HG03139 (cell line): ENCODE measurements around the gene LRSAM1.

ENCODE experiments used
- ATAC-seq: cut with Tn5 transposase; IDR thresholded peaks from one replicate; pipeline ENCODE4 v1.9.1; 2021; ENCODE audit not compliant: unreplicated experiment

Gene LRSAM1

DNA sequence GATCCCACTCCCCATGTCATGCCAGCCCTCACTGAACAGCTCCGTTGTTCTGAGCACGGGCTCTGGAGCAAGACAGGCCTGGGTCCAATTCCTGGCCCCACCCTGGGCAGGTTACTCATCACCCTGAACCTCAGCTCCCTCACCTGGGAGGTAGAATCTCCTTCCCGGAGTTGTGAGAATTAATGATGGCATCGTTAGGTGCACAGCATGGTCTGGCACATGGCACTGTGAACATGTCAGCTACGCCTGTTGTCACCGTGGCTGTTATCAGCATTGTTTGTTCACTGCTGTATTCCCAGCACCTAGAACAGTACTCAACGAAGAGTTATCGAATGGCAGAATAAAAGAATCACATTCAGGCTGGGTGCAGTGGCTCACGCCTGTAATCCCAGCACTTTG is 43.0 kb downstream of the LRSAM1 start:
- no peak for ATAC-seq

DNA sequence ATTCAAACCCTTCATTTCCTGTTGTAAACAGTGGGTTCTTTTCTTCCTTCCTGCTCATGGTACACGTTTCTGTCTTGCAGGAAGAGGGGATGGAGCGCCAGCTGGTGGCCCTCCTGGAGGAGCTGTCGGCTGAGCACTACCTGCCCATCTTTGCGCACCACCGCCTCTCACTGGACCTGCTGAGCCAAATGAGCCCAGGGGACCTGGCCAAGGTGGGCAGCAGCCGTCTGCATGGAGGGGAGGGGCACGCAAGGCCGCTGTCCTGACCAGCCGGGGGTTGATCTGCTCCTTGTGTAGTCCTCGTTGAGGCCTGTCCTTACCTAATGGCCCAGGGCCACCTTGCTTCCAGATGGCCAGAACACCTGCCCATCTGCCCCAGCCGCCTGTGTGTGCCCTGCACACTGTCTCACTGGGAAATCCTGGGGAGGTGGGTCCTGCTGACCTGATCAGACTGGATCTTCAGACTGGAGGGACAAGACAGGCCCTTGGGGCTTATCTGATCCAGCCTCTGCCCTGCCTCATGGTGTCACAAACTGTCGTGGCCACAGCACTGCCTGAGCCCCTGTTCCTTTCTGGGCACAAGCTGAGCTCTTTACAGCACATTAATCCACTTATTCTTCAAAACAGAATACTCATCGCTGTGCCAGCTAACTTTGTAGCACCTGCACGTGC is 44.7 kb downstream of the LRSAM1 start:
- ATAC-seq = no peak

DNA sequence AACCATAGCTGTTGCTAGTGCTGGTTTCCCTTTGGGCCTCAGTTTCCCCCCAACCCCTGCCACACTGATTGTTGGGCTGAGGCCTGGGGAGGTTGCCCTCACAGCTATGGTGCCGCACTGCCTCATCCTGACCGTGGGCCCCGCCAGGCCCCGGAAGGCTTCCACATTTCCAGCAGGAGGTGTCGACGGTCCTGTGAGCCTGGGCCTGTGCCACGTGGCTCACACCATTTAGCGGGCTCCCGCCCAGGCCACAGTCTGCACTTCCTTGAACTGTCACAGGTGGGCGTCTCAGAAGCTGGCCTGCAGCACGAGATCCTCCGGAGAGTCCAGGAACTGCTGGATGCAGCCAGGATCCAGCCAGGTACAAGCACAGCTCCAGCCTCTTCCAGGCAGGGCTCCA is 45.7 kb downstream of the LRSAM1 start:
- no peak for ATAC-seq

DNA sequence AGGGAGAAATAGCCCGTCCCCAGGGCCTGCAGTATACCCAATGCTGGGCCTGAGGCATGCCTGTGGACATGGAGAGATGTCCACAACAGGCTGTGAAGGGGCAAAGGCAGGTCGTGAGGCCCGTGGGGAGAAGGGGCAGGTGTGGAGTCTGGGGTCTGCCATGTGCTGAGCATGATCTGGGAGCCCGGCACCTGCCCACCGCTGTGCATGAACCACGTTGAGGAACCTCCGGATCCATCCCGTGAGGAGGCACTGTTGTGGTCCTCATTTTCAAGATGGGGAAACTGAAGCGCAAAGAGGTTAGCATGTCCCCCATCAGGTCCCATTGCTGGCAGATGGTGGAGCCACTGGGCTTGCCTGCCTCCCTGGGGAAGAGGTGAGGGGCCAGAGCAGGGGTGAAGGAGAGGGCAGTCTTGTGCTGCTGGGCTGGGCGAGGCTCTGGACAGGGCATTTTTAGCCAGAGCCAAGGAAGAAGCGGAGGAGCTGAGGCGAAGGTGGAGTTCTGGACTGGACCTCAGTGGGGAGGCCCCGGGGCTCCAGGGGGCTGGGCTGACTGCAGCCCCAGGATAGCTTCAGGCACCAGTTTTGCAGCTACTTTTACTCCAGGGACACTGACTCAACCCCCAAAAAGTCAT is 46.5 kb downstream of the LRSAM1 start:
- no peak for ATAC-seq

GRCh38 chr9:127498298-127498697 is 47.0 kb downstream of the LRSAM1 start:
- ATAC-seq = no peak

- no peak for ATAC-seq
Observed at GRCh38 chr9:127500399-127500798, 49.1 kb downstream of the LRSAM1 start.

- ATAC-seq = no peak
Observed at GRCh38 chr9:127500862-127501261, 49.6 kb downstream of the LRSAM1 start.

DNA sequence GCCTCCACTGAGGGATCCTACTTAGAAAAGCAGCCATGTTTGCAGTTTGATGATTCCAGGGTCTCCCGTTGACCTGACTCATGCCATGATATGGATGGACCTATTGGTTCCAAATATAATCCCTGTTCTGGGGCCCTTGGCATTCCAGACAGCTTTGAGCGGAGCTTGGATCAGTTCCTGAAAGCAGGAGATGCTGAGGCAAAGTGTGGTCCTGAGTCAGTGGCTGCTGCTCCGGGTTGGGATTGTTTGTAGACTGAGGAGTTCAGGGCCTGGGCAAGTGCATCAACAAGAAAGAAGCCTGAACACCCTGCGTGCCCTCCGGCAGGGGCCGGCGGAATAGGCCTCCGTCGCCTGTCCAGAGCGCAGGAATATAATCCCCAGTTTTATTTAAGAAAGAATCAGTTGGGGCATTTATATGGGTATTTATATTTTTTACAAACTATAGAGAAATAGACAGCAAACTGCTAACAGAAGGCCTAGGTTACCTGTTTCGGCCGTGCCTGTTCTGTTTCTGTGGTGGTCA is 50.6 kb downstream of the LRSAM1 start:
- ATAC-seq = no peak

- ATAC-seq = no peak
Observed at GRCh38 chr9:127502706-127503378, 51.5 kb downstream of the LRSAM1 start.

DNA sequence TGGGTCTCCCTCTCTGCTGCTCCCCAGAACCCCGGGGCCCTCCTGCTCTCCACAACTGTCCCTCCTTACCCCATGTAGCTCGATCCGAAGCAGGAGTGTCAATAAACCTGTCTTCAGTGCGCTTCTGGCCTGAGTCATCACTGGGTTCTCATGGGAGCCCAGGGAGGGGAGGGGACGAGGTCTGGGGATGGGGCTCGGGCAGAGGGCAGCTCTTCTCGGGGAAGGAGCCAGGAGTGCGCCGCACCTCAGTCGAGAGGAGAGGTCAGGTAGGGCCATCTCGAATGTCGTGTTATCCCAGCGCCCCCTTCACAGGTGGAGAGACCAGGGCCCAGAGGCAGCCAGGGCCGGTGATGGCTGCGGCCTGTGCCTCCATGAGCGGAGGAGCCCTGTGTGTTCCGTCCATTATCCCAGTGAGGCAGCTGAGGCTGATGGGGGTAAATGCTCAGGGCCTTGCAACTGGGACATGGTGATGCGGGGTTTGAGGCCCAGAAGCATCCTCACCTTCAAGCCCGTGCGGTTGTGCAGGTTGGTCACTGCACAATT is 52.1 kb downstream of the LRSAM1 start:
- no peak for ATAC-seq

- ATAC-seq = no peak
Observed at GRCh38 chr9:127503947-127504886, 52.9 kb downstream of the LRSAM1 start.

DNA sequence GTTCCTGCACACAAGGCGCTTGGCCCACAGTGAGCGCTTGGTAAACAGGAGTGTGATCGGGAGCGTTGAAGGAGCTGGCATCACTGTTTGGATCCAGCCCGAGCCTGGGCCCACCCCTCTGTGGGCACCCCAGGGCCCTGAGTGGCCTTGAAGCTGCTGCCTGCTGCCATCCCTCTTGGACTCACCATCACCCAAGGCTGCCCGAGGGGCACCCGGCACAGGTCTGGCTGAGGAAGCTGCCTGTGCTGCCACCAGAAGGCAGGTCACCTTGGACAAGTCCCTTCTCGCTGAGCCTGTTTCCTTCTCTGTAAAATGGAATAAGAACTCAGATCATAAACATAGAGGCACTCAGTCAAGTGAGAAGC is 53.6 kb downstream of the LRSAM1 start:
- ATAC-seq = no peak

- ATAC-seq = no peak
Observed at GRCh38 chr9:127505396-127506116, 54.2 kb downstream of the LRSAM1 start.

DNA sequence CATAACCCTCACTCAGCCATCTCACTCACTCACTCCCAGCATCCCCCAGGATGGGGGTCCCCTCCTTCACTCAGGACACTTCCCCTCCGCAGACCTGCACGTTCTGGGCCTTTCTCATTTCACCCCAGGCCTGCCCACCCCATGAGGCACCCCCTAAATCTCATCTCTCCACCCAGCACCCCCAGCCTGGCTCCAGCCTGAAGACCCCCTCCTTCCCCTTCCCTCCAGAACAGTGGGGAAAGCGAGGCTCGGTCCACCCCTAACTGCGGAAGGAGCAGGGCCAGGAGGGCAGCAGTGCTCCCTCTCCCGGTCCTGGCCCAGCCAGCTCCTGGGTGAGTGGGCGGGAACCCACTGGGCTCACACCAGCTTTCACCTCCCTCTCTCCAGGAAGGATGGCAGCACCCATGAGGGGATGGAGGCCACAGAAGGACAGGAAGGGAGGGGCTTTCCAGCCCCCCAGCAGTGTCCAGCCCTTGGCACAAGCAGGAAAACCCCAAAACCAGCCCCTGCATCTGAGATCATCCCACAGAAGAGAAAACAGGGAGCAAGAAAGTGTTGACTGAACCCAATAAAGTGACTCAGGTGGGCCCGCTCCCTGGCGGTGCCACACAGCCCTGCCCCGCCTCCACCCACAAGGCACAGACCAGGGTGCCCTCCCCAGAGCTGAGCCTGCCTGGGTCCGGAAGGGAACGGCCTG is 55.0 kb downstream of the LRSAM1 start:
- ATAC-seq = no peak

GRCh38 chr9:127506814-127507750 is 55.8 kb downstream of the LRSAM1 start:
- ATAC-seq = no peak

GRCh38 chr9:127507751-127508648 is 56.7 kb downstream of the LRSAM1 start:
- no peak for ATAC-seq

- ATAC-seq = no peak
Observed at GRCh38 chr9:127508901-127509260, 57.6 kb downstream of the LRSAM1 start.
